HepG2 (cell line): ENCODE data around the gene BTD. TPM values are rescaled to one million over a fixed set of nuclear protein-coding genes. Genes with fewer than 3 reads are reported as not detected.

Source experiments
- ATAC-seq: fragments of 200-7000 bp; cut with Tn5 transposase; 3 replicates; pipeline ENCODE4 v1.9.1; 2020; ENCODE audit warnings: mild to moderate bottlenecking, moderate library complexity
- BruUV-seq: library from RNA; stranded (reverse); fragments of 400-500 nt; replicated peaks from 2 replicates; lab custom pipeline; 2021; lab: Mats Ljungman, UMichigan
- CTCF ChIA-PET: fragments of 300-600 bp; formaldehyde crosslinking; extraction: SDS; loops from one replicate; lab custom pipeline; 2021; ENCODE audit warnings: low total read pairs, inconsistent platforms, low intra/inter-chr PET ratio; lab: Yijun Ruan, JAX
- POLR2A ChIA-PET: fragments of 350-600 bp; sonication (Branson Sonifier 250); formaldehyde crosslinking; loops from one replicate; lab custom pipeline; 2020; ENCODE audit warnings: antibody characterized with exemption, inconsistent platforms; lab: Yijun Ruan, JAX
- DNase-seq: peaks from one replicate; pipeline ENCODE4 v3.0.0-alpha.2; 2015; ENCODE audit warnings: low spot score
- FAIRE-seq: peaks from 3 replicates; lab custom pipeline; 2011; peaks lifted over from hg19 to GRCh38; lab: Jason Lieb, UNC
- H2AFZ ChIP-seq: one replicate; pipeline ENCODE4 v1.6.1; 2011; ENCODE audit warnings: low read length, inconsistent platforms
- H3K27ac ChIP-seq: fragments of 300-600 bp; 3 replicates; pipeline ENCODE4 v1.8.0; 2011; ENCODE audit warnings: mixed run types, mild to moderate bottlenecking, mixed read lengths, low read length, inconsistent platforms; ENCODE audit not compliant: insufficient read depth; ENCODE audit errors: extremely low read length
- H3K27me3 ChIP-seq, 2 experiments: fragments of 200-600 bp in 1 of 2; 2 replicates in 1 of 2; 3 replicates in 1 of 2; pipeline versions ENCODE4 v1.6.0 to v1.8.0; 2011; ENCODE audit warnings: low read length in 2 of 2, mild to moderate bottlenecking in 2 of 2, moderate library complexity in 2 of 2, inconsistent platforms in 1 of 2; ENCODE audit not compliant: insufficient read depth in 2 of 2, control insufficient read depth in 1 of 2
- H3K36me3 ChIP-seq, 2 experiments: fragments of 200-600 bp in 1 of 2; replicated peaks in 1 of 2; 2 replicates in 1 of 2; 3 replicates in 1 of 2; pipeline versions ENCODE4 v1.5.1 to v1.8.0; 2011; ENCODE audit warnings: low read length in 2 of 2, inconsistent platforms in 1 of 2; ENCODE audit not compliant: insufficient read depth in 2 of 2, control insufficient read depth in 1 of 2
- H3K4me1 ChIP-seq: 2 replicates; pipeline ENCODE4 v1.5.1; 2012; ENCODE audit warnings: low read length, inconsistent platforms; ENCODE audit not compliant: insufficient read depth
- H3K4me2 ChIP-seq: 2 replicates; pipeline ENCODE4 v1.6.0; 2011; ENCODE audit warnings: low read depth, low read length, inconsistent platforms
- H3K4me3 ChIP-seq, 3 experiments: fragments of 200-600 bp in 1 of 3; sonication (generic), shearing (Covaris generic) in 1 of 3; replicated peaks in 1 of 3; 2 replicates each; pipeline ENCODE4 v1.5.1; 2011 to 2016; ENCODE audit warnings: low read length in 3 of 3, inconsistent platforms in 2 of 3, low read depth in 2 of 3, mild to moderate bottlenecking in 2 of 3, control low read depth in 1 of 3, mixed read lengths in 1 of 3; ENCODE audit not compliant: insufficient read depth in 1 of 3
- H3K79me2 ChIP-seq: one replicate; pipeline ENCODE4 v1.6.1; 2011; ENCODE audit warnings: low read length, inconsistent platforms; ENCODE audit not compliant: insufficient read depth
- H3K9ac ChIP-seq: 2 replicates; pipeline ENCODE4 v1.6.0; 2011; ENCODE audit warnings: mild to moderate bottlenecking, low read depth, low read length, inconsistent platforms; ENCODE audit not compliant: insufficient read depth
- H3K9me3 ChIP-seq: 2 replicates; pipeline ENCODE4 v1.5.1; 2012; ENCODE audit warnings: mild to moderate bottlenecking, low read length
- H4K20me1 ChIP-seq: 2 replicates; pipeline ENCODE4 v1.6.0; 2011; ENCODE audit warnings: inconsistent platforms, mild to moderate bottlenecking, low read length, moderate library complexity; ENCODE audit not compliant: insufficient read depth
- BRD4 ChIP-seq: sonication (generic); formaldehyde crosslinking; IDR thresholded peaks from 2 replicates; pipeline ENCODE4 v1.4.0; 2020; ENCODE audit warnings: missing genetic modification reagents
- CEBPG ChIP-seq: IDR thresholded peaks from 2 replicates; pipeline ENCODE4 v1.6.1; 2016
- CREB1 ChIP-seq, 2 experiments: fragments of 450-650 bp in 1 of 2; IDR thresholded peaks; 2 replicates each; pipeline ENCODE4 v1.6.1; 2016 to 2017; ENCODE audit warnings: control low read depth in 1 of 2, mild to moderate bottlenecking in 1 of 2, missing compliant biosample characterization in 1 of 2, missing genetic modification characterization in 1 of 2
- GLI4 ChIP-seq: sonication (generic); formaldehyde crosslinking; IDR thresholded peaks from 2 replicates; pipeline ENCODE4 v1.5.1; 2020; ENCODE audit warnings: missing genetic modification reagents, mild to moderate bottlenecking, moderate library complexity, borderline replicate concordance
- KDM3A ChIP-seq: IDR thresholded peaks from 2 replicates; pipeline ENCODE4 v1.6.1; 2018; ENCODE audit warnings: low read depth, missing compliant biosample characterization
- MEIS2 ChIP-seq: sonication (generic); formaldehyde crosslinking; IDR thresholded peaks from 2 replicates; pipeline ENCODE4 v1.9.0; 2021; ENCODE audit warnings: mild to moderate bottlenecking, missing genetic modification reagents
- RFX1 ChIP-seq: fragments of 450-650 bp; IDR thresholded peaks from 2 replicates; pipeline ENCODE4 v1.6.1; 2017
- RFX3 ChIP-seq: IDR thresholded peaks from 2 replicates; pipeline ENCODE4 v1.6.1; 2016; ENCODE audit warnings: missing biosample characterization, missing genetic modification reagents
- SP1 ChIP-seq, 2 experiments: fragments of 450-650 bp in 1 of 2; sonication (generic) in 1 of 2; formaldehyde crosslinking in 1 of 2; IDR thresholded peaks; 2 replicates each; pipeline versions ENCODE4 v1.4.0 to v1.6.1; 2016 to 2020; ENCODE audit warnings: missing genetic modification reagents in 1 of 2
- SP2 ChIP-seq: sonication (generic); formaldehyde crosslinking; IDR thresholded peaks from 2 replicates; pipeline ENCODE4 v1.5.1; 2020; ENCODE audit warnings: mild to moderate bottlenecking, missing genetic modification reagents
- SRY ChIP-seq: sonication (generic); formaldehyde crosslinking; IDR thresholded peaks from 2 replicates; pipeline ENCODE4 v1.8.0; 2022; ENCODE audit warnings: mild to moderate bottlenecking, missing genetic modification reagents
- SSRP1 ChIP-seq: IDR thresholded peaks from 2 replicates; pipeline ENCODE4 v1.6.1; 2016; ENCODE audit warnings: control low read depth
- ZBTB38 ChIP-seq: sonication (generic); formaldehyde crosslinking; IDR thresholded peaks from 2 replicates; pipeline ENCODE4 v1.5.1; 2020; ENCODE audit warnings: mild to moderate bottlenecking, missing genetic modification reagents
- ZFP36L1 ChIP-seq: sonication (generic); formaldehyde crosslinking; IDR thresholded peaks from 2 replicates; pipeline ENCODE4 v1.8.0; 2022; ENCODE audit warnings: mild to moderate bottlenecking, missing genetic modification reagents, moderate library complexity
- ZNF430 ChIP-seq: sonication (generic); formaldehyde crosslinking; IDR thresholded peaks from 2 replicates; pipeline ENCODE4 v1.9.0; 2021; ENCODE audit warnings: mild to moderate bottlenecking, missing genetic modification reagents
- WGBS: methylation state at CpG from one replicate; pipeline ENCODE4 v1.1.6; 2017; ENCODE audit warnings: low lambda C conversion rate; 5-methylcytosine and 5-hydroxymethylcytosine counted together
- in situ Hi-C: cut with HindIII; loops from 2 replicates; pipeline ENCODE4 v1.10.0; 2017; ENCODE audit warnings: low pct_unique_long_range_greater_than_20kb; ENCODE audit not compliant: extremely low pct_ligation_motif_present
- intact Hi-C: fragments of 100-400 bp; cut with micrococcal nuclease; formaldehyde crosslinking; loops from one replicate; pipeline ENCODE4 v1.10.0; 2022; ENCODE audit not compliant: unreplicated experiment
- polyA plus RNA-seq, 8 experiments: library from polyadenylated mRNA; depleted of rRNA in 3 of 8; stranded (reverse) in 7 of 8; unstranded in 1 of 8; fragments of >200 nt; fragmentation: Illumina TruSeq in 4 of 8; extraction: Trizol in 4 of 8; gene quantifications; 2 replicates each; pipeline versions ENCODE4 v1.2.1 to v1.2.3, GENCODE V29; 2011 to 2016; ENCODE audit warnings: low read depth in 4 of 8, missing spikeins in 1 of 8, mixed read lengths in 1 of 8; ENCODE audit not compliant: insufficient read depth in 1 of 8
- total RNA-seq, 5 experiments: library from RNA; depleted of rRNA; stranded (reverse); fragments of >200 nt; fragmentation: Illumina TruSeq; extraction: Trizol; gene quantifications; 2 replicates each; pipeline ENCODE4 v1.2.3, GENCODE V29; 2016; ENCODE audit warnings: low read depth in 1 of 5
- TF ChIP-seq, protein P1 (sequence below): sonication (generic); formaldehyde crosslinking; IDR thresholded peaks from 2 replicates; pipeline ENCODE4 v1.5.1; 2020; ENCODE audit warnings: missing genetic modification reagents, mild to moderate bottlenecking, borderline replicate concordance
- TF ChIP-seq, protein P2 (sequence below): IDR thresholded peaks from 2 replicates; pipeline ENCODE4 v1.6.1; 2016; ENCODE audit warnings: low read depth
- TF ChIP-seq, protein P3 (sequence below): sonication (generic); formaldehyde crosslinking; IDR thresholded peaks from 2 replicates; pipeline ENCODE4 v1.4.0; 2020; ENCODE audit warnings: missing genetic modification reagents
- TF ChIP-seq, protein P4 (sequence below): sonication (generic); formaldehyde crosslinking; IDR thresholded peaks from 2 replicates; pipeline ENCODE4 v1.4.0; 2020; ENCODE audit warnings: missing genetic modification reagents

Gene BTD
- total and polyA plus RNA-seq, 2 of the 13 experiments (the other 11 are each of a cell fraction or from before 2014, with no cell fraction given): 15.7 to 35.5 TPM

DNA sequence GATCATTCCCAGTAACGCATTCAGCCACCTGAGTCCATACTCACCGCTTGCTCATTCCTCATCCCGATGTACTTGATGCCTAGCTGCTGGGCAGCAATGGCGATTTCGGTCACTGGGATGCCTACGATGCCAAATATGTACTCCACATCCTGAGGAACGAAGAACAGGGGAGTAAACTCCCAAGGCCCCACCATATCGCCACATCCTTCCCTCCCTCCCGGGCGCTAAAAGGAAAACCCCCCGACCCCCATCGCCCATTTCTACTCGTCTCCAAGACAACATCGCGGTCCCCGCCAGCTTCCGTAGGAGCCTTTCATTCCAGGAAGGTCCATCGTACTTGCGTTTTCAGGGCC lies 523 bp upstream of the BTD start:
- Histone ChIP-seq H3K27ac (peak overlapping the region; percentile 94), H3K4me1 (peaks cover 34% of the 10 kb centered on the region), H3K36me3 (peaks cover 5 to 15% of the 10 kb centered on the region in 2 experiments), H3K4me2 (peak overlapping the region; percentile 91), H3K9me3 (peaks cover 5% of the 10 kb centered on the region; the same call in 1 of the 2 replicates), H2AFZ (peak overlapping the region; percentile 93), H3K4me3 (peak overlapping the region; percentile 81 to 98 (median 90)), H3K9ac (peak overlapping the region; percentile 91), H3K27me3 (peaks cover 0 to 7% of the 10 kb centered on the region in 2 experiments; a peak in 1 of 5 replicates), H4K20me1 (no peaks in the 10 kb centered on the region), H3K79me2 (peaks cover 21% of the 10 kb centered on the region)
- intact Hi-C loops: loop anchor here (2.0 to 10.0 kb wide), 5 partner anchors 30 to 644 kb away; partner anchors contain the start of gene ANKRD28
- ATAC-seq (peak; percentile 11), FAIRE-seq (no peak), DNase-seq (no peak)
- no TSS peak for BruUV-seq
- POLR2A ChIA-PET: interaction anchor here (0.9 to 1.9 kb wide), 8 partner anchors 9 to 651 kb away, joined by 3 to 12 read pairs (median 4); no protein-coding TSS in a partner anchor
- in situ Hi-C loops: no loop called here
- WGBS: 1% methylated on average over 19 of the region's 19 CpGs
- CTCF ChIA-PET: no interaction called here
- TF ChIP-seq SP2 (CRISPR knock-in tag) (no peak), RFX3 (CRISPR knock-in tag) (peak; percentile 46; the same call in 1 of the 2 replicates), MEIS2 (no peak), ZBTB38 (CRISPR knock-in tag) (peak; percentile 29; the same call in 1 of the 2 replicates), CEBPG (CRISPR knock-in tag) (0 out of 2 replicates have a peak, but pooled peaks have one; percentile 1), ZNF430 (0 out of 2 replicates have a peak, but pooled peaks have one; percentile 13), SSRP1 (no peak), GLI4 (peak; percentile 45; the same call in 1 of the 2 replicates), BRD4 (CRISPR knock-in tag) (0 out of 2 replicates have a peak, but pooled peaks have one; percentile 44), KDM3A (CRISPR knock-in tag) (no peak), SP1 (IDR thresholded peaks at IDR 0.05) (no peak), SP1 (CRISPR knock-in tag; IDR thresholded peaks at IDR 0.05) (no peak), SRY (no peak), ZFP36L1 (CRISPR knock-in tag) (peak; percentile 72), RFX1 (peak; percentile 59; the same call in 1 of the 2 replicates), CREB1 (IDR thresholded peaks at IDR 0.05) (no peak), CREB1 (CRISPR knock-in tag; IDR thresholded peaks at IDR 0.05) (no peak)
- TF ChIP-seq, protein P1, sequence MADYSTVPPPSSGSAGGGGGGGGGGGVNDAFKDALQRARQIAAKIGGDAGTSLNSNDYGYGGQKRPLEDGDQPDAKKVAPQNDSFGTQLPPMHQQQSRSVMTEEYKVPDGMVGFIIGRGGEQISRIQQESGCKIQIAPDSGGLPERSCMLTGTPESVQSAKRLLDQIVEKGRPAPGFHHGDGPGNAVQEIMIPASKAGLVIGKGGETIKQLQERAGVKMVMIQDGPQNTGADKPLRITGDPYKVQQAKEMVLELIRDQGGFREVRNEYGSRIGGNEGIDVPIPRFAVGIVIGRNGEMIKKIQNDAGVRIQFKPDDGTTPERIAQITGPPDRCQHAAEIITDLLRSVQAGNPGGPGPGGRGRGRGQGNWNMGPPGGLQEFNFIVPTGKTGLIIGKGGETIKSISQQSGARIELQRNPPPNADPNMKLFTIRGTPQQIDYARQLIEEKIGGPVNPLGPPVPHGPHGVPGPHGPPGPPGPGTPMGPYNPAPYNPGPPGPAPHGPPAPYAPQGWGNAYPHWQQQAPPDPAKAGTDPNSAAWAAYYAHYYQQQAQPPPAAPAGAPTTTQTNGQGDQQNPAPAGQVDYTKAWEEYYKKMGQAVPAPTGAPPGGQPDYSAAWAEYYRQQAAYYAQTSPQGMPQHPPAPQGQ (CRISPR knock-in tag): peak; percentile 83; the same call in 1 of the 2 replicates
- TF ChIP-seq, protein P2, sequence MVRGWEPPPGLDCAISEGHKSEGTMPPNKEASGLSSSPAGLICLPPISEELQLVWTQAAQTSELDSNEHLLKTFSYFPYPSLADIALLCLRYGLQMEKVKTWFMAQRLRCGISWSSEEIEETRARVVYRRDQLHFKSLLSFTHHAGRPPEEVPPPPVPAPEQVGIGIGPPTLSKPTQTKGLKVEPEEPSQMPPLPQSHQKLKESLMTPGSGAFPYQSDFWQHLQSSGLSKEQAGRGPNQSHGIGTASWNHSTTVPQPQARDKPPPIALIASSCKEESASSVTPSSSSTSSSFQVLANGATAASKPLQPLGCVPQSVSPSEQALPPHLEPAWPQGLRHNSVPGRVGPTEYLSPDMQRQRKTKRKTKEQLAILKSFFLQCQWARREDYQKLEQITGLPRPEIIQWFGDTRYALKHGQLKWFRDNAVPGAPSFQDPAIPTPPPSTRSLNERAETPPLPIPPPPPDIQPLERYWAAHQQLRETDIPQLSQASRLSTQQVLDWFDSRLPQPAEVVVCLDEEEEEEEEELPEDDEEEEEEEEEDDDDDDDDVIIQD (CRISPR knock-in tag): no peak
- TF ChIP-seq, protein P3, sequence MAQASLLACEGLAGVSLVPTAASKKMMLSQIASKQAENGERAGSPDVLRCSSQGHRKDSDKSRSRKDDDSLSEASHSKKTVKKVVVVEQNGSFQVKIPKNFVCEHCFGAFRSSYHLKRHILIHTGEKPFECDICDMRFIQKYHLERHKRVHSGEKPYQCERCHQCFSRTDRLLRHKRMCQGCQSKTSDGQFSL (CRISPR knock-in tag): 0 out of 2 replicates have a peak, but pooled peaks have one; percentile 0
- TF ChIP-seq, protein P4, sequence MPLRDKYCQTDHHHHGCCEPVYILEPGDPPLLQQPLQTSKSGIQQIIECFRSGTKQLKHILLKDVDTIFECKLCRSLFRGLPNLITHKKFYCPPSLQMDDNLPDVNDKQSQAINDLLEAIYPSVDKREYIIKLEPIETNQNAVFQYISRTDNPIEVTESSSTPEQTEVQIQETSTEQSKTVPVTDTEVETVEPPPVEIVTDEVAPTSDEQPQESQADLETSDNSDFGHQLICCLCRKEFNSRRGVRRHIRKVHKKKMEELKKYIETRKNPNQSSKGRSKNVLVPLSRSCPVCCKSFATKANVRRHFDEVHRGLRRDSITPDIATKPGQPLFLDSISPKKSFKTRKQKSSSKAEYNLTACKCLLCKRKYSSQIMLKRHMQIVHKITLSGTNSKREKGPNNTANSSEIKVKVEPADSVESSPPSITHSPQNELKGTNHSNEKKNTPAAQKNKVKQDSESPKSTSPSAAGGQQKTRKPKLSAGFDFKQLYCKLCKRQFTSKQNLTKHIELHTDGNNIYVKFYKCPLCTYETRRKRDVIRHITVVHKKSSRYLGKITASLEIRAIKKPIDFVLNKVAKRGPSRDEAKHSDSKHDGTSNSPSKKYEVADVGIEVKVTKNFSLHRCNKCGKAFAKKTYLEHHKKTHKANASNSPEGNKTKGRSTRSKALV: peak; percentile 42; the same call in 1 of the 2 replicates
